Activated naive CD4-positive, alpha-beta T cell treated with anti-CD3 and anti-CD28 coated beads, Interleukin-2, amount 10 ng/mL, durations not matched to agents 7 days and 5 days (primary cell): ENCODE measurements around the gene GTF2H2C.
A peak's percentile ranks its signal among the peaks of the same experiment; 100 is the strongest.
"Not testable (repeated sequence)": the region's sequence is repeated elsewhere in the genome, so short reads cannot be mapped to it uniquely, and the experiment has no call there.

ENCODE experiments used
- CTCF ChIA-PET: fragments of 350-600 bp; sonication (Branson Sonifier 250); formaldehyde crosslinking; loops from one replicate; lab custom pipeline; 2021; ENCODE audit warnings: antibody characterized with exemption; lab: Charles Lee
- DNase-seq: peaks from one replicate; pipeline ENCODE4 v3.0.0-alpha.2; 2020
- H3K27ac Mint-ChIP-seq: one replicate; pipeline ENCODE4 v1.8.0; 2021; ENCODE audit warnings: mild to moderate bottlenecking, moderate library complexity, mixed read lengths
- H3K27me3 Mint-ChIP-seq: one replicate; pipeline ENCODE4 v1.8.0; 2021; ENCODE audit warnings: mild to moderate bottlenecking, mixed read lengths
- H3K36me3 Mint-ChIP-seq: one replicate; pipeline ENCODE4 v1.8.0; 2021; ENCODE audit warnings: mixed read lengths
- H3K4me1 Mint-ChIP-seq: one replicate; pipeline ENCODE4 v1.8.0; 2021; ENCODE audit warnings: mixed read lengths
- H3K4me3 Mint-ChIP-seq: one replicate; pipeline ENCODE4 v1.8.0; 2021; ENCODE audit warnings: mild to moderate bottlenecking, moderate library complexity, mixed read lengths
- H3K9me3 Mint-ChIP-seq: one replicate; pipeline ENCODE4 v1.8.0; 2021; ENCODE audit warnings: mixed read lengths

The GTF2H2C gene

GRCh38 chr5:69559908-69560330, at the start of gene GTF2H2C:
Gene GTF2H2C, plus strand, starts transcription at chr5:69560191. Its CDS starts 4,942 bp downstream, at chr5:69565133.
- CTCF ChIA-PET, H3K36me3 Mint-ChIP-seq, H3K4me1 Mint-ChIP-seq, H3K27me3 Mint-ChIP-seq, H3K9me3 Mint-ChIP-seq: not testable (repeated sequence)
- Mint-ChIP-seq H3K27ac (peak within 1 kb of the TSS; percentile 88), H3K4me3 (peak within 1 kb of the TSS; percentile 87)
- peak; percentile 87 for DNase-seq

- H3K36me3 Mint-ChIP-seq = no peaks in the 10 kb centered on the region
- CTCF ChIA-PET = no interaction called here
- no peaks in the 10 kb centered on the region for H3K9me3 Mint-ChIP-seq
- peaks cover 4% of the 10 kb centered on the region for H3K27me3 Mint-ChIP-seq
- no peak overlapping the region for H3K27ac Mint-ChIP-seq
- DNase-seq = no peak
- H3K4me3 Mint-ChIP-seq = no peak overlapping the region
- H3K4me1 Mint-ChIP-seq = no peaks in the 10 kb centered on the region
Observed at GRCh38 chr5:69510694-69511093, 49.3 kb upstream of the GTF2H2C start.

GRCh38 chr5:69512740-69513260, 47.2 kb upstream of the GTF2H2C start:
- Mint-ChIP-seq H3K9me3 (no peaks in the 10 kb centered on the region), H3K27me3 (peaks cover 4% of the 10 kb centered on the region), H3K4me3 (no peak overlapping the region), H3K36me3 (no peaks in the 10 kb centered on the region), H3K27ac (no peak overlapping the region), H3K4me1 (no peaks in the 10 kb centered on the region)
- no peak for DNase-seq
- CTCF ChIA-PET = no interaction called here

GRCh38 chr5:69515570-69515969, 44.4 kb upstream of the GTF2H2C start:
- CTCF ChIA-PET, H3K27ac Mint-ChIP-seq, H3K4me3 Mint-ChIP-seq, H3K9me3 Mint-ChIP-seq, H3K36me3 Mint-ChIP-seq, H3K4me1 Mint-ChIP-seq, DNase-seq, H3K27me3 Mint-ChIP-seq: not testable (repeated sequence)

- CTCF ChIA-PET = no interaction called here
- Mint-ChIP-seq H3K27me3 (peaks cover 4% of the 10 kb centered on the region), H3K27ac (no peak overlapping the region), H3K9me3 (no peaks in the 10 kb centered on the region), H3K4me1 (no peaks in the 10 kb centered on the region), H3K4me3 (no peak overlapping the region), H3K36me3 (no peaks in the 10 kb centered on the region)
- DNase-seq = no peak
Observed at GRCh38 chr5:69516769-69517168, 43.2 kb upstream of the GTF2H2C start.

GRCh38 chr5:69517763-69518212, 42.2 kb upstream of the GTF2H2C start:
- Mint-ChIP-seq H3K27ac (no peak overlapping the region), H3K27me3 (peaks cover 4% of the 10 kb centered on the region), H3K9me3 (no peaks in the 10 kb centered on the region), H3K36me3 (no peaks in the 10 kb centered on the region), H3K4me3 (no peak overlapping the region), H3K4me1 (no peaks in the 10 kb centered on the region)
- no peak for DNase-seq
- CTCF ChIA-PET = no interaction called here

GRCh38 chr5:69519285-69519684, 40.7 kb upstream of the GTF2H2C start:
- CTCF ChIA-PET = no interaction called here
- Mint-ChIP-seq H3K9me3 (no peaks in the 10 kb centered on the region), H3K4me1 (no peaks in the 10 kb centered on the region), H3K36me3 (no peaks in the 10 kb centered on the region), H3K4me3 (no peak overlapping the region), H3K27me3 (peaks cover 4% of the 10 kb centered on the region), H3K27ac (no peak overlapping the region)
- DNase-seq = no peak

- H3K9me3 Mint-ChIP-seq = no peaks in the 10 kb centered on the region
Observed at GRCh38 chr5:69522035-69522434, 38.0 kb upstream of the GTF2H2C start.

GRCh38 chr5:69525490-69525889, 34.5 kb upstream of the GTF2H2C start:
- H3K4me3 Mint-ChIP-seq = no peak overlapping the region
- no peak for DNase-seq
- no peak overlapping the region for H3K27ac Mint-ChIP-seq
- CTCF ChIA-PET = no interaction called here
- no peaks in the 10 kb centered on the region for H3K9me3 Mint-ChIP-seq
- no peaks in the 10 kb centered on the region for H3K4me1 Mint-ChIP-seq
- peaks cover 11% of the 10 kb centered on the region for H3K27me3 Mint-ChIP-seq
- H3K36me3 Mint-ChIP-seq = no peaks in the 10 kb centered on the region

More at GRCh38 chr5:69522035-69522434, 38.0 kb upstream of the GTF2H2C start:
- CTCF ChIA-PET = no interaction called here
- no peak overlapping the region for H3K27ac Mint-ChIP-seq
- H3K4me3 Mint-ChIP-seq = no peak overlapping the region
- H3K36me3 Mint-ChIP-seq = no peaks in the 10 kb centered on the region
- H3K4me1 Mint-ChIP-seq = no peaks in the 10 kb centered on the region
- H3K27me3 Mint-ChIP-seq = no peaks in the 10 kb centered on the region
- no peak for DNase-seq

GRCh38 chr5:69526660-69527059, 33.3 kb upstream of the GTF2H2C start:
- DNase-seq = no peak

GRCh38 chr5:69527128-69527770, 32.7 kb upstream of the GTF2H2C start:
- CTCF ChIA-PET = interaction anchor here (0.6 kb wide), 1 partner anchor 52 kb away, joined by 3 read pairs; no protein-coding TSS in a partner anchor
- H3K4me1 Mint-ChIP-seq = no peaks in the 10 kb centered on the region
- H3K27ac Mint-ChIP-seq = no peak overlapping the region
- H3K9me3 Mint-ChIP-seq = no peaks in the 10 kb centered on the region
- no peaks in the 10 kb centered on the region for H3K36me3 Mint-ChIP-seq
- DNase-seq = no peak
- no peak overlapping the region for H3K4me3 Mint-ChIP-seq
- H3K27me3 Mint-ChIP-seq = peaks cover 16% of the 10 kb centered on the region

More at GRCh38 chr5:69526660-69527059, 33.3 kb upstream of the GTF2H2C start:
- no peaks in the 10 kb centered on the region for H3K36me3 Mint-ChIP-seq
- H3K9me3 Mint-ChIP-seq = no peaks in the 10 kb centered on the region
- H3K4me3 Mint-ChIP-seq = no peak overlapping the region
- no peak overlapping the region for H3K27ac Mint-ChIP-seq
- CTCF ChIA-PET = no interaction called here
- peaks cover 16% of the 10 kb centered on the region for H3K27me3 Mint-ChIP-seq
- no peaks in the 10 kb centered on the region for H3K4me1 Mint-ChIP-seq

GRCh38 chr5:69528035-69528434, 32.0 kb upstream of the GTF2H2C start:
- CTCF ChIA-PET = no interaction called here
- H3K4me3 Mint-ChIP-seq = no peak overlapping the region
- H3K4me1 Mint-ChIP-seq = no peaks in the 10 kb centered on the region
- H3K27ac Mint-ChIP-seq = no peak overlapping the region
- no peaks in the 10 kb centered on the region for H3K36me3 Mint-ChIP-seq
- peaks cover 16% of the 10 kb centered on the region for H3K27me3 Mint-ChIP-seq
- no peaks in the 10 kb centered on the region for H3K9me3 Mint-ChIP-seq
- no peak for DNase-seq

GRCh38 chr5:69528609-69529008, 31.4 kb upstream of the GTF2H2C start:
- CTCF ChIA-PET = no interaction called here
- Mint-ChIP-seq H3K9me3 (no peaks in the 10 kb centered on the region), H3K36me3 (no peaks in the 10 kb centered on the region), H3K27me3 (peaks cover 16% of the 10 kb centered on the region), H3K27ac (no peak overlapping the region), H3K4me1 (no peaks in the 10 kb centered on the region), H3K4me3 (no peak overlapping the region)
- DNase-seq = no peak

GRCh38 chr5:69530561-69531405, 29.2 kb upstream of the GTF2H2C start:
- no peak for DNase-seq
- Mint-ChIP-seq H3K4me1 (no peaks in the 10 kb centered on the region), H3K36me3 (no peaks in the 10 kb centered on the region), H3K27ac (no peak overlapping the region), H3K27me3 (peaks cover 16% of the 10 kb centered on the region), H3K9me3 (no peaks in the 10 kb centered on the region), H3K4me3 (no peak overlapping the region)
- CTCF ChIA-PET = no interaction called here
